OCI-LY3 (cell line): Measurements from ENCODE around the gene KRTAP10-2.

Experiments
- H2AFZ ChIP-seq: fragments of 200-600, 300-600 bp; shearing (Covaris generic); 2 replicates; pipeline ENCODE4 v1.6.0; 2014; ENCODE audit warnings: antibody characterized with exemption, low read depth, low read length
- H3K27ac ChIP-seq: fragments of 200-600, 300-600 bp; sonication (generic); 2 replicates; pipeline ENCODE4 v1.5.1; 2014; ENCODE audit warnings: mild to moderate bottlenecking, low read length, moderate library complexity, mixed read lengths
- H3K27me3 ChIP-seq: fragments of 200-600, 300-600 bp; sonication (generic); 2 replicates; pipeline ENCODE4 v1.6.1; 2014; ENCODE audit warnings: low read depth, low read length, mixed read lengths
- H3K36me3 ChIP-seq: fragments of 200-600, 300-600 bp; sonication (generic); replicated peaks from 2 replicates; pipeline ENCODE3; 2014; ENCODE audit warnings: low read depth, low read length, mixed read lengths
- H3K4me1 ChIP-seq: fragments of 300-600, 200-600 bp; sonication (generic); 2 replicates; pipeline ENCODE4 v1.6.1; 2014; ENCODE audit warnings: low read length, mixed read lengths
- H3K4me2 ChIP-seq: fragments of 200-600, 300-600 bp; sonication (generic); 2 replicates; pipeline ENCODE4 v1.6.1; 2014; ENCODE audit warnings: low read length, mixed read lengths
- H3K4me3 ChIP-seq: fragments of 300-600, 200-600 bp; sonication (generic); 2 replicates; pipeline ENCODE4 v1.5.1; 2014; ENCODE audit warnings: antibody characterized with exemption, mild to moderate bottlenecking, low read length, moderate library complexity
- H3K79me2 ChIP-seq: fragments of 300-600, 200-600 bp; shearing (Covaris generic); 2 replicates; pipeline ENCODE4 v1.6.1; 2014; ENCODE audit warnings: mild to moderate bottlenecking, low read length, mixed read lengths
- H3K9ac ChIP-seq: fragments of 300-600, 200-600 bp; shearing (Covaris generic); 2 replicates; pipeline ENCODE4 v1.6.0; 2014; ENCODE audit warnings: mild to moderate bottlenecking, low read length, moderate library complexity
- H3K9me3 ChIP-seq: fragments of 200-600, 300-600 bp; shearing (Covaris generic); 2 replicates; pipeline ENCODE4 v1.6.1; 2014; ENCODE audit warnings: low read length, mixed read lengths; ENCODE audit not compliant: insufficient read depth
- H4K20me1 ChIP-seq: fragments of 200-600, 300-600 bp; sonication (generic); 2 replicates; pipeline ENCODE4 v1.6.1; 2016; ENCODE audit warnings: low read length, mixed read lengths; ENCODE audit not compliant: insufficient read depth
- CTCF ChIP-seq: fragments of 200-600, 300-600 bp; sonication (generic); IDR thresholded peaks from 2 replicates; pipeline ENCODE4 v1.5.1; 2014; ENCODE audit warnings: antibody characterized with exemption, low read length, low read depth
- EZH2phosphoT487 ChIP-seq: fragments of 200-600 bp; shearing (Covaris generic); IDR thresholded peaks from 2 replicates; pipeline ENCODE4 v1.6.1; 2018; ENCODE audit warnings: antibody characterized with exemption, mixed run types, low read depth

The KRTAP10-2 gene

GRCh38 chr21:44548922-44549321, 2.4 kb downstream of the KRTAP10-2 start:
- Histone ChIP-seq H3K36me3 (no peaks in the 10 kb centered on the region), H3K79me2 (no peaks in the 10 kb centered on the region), H3K4me2 (no peak overlapping the region), H3K27me3 (no peaks in the 10 kb centered on the region), H3K4me1 (peaks cover 3% of the 10 kb centered on the region), H3K9me3 (0 out of 2 replicates have a peak, but pooled peaks cover 9% of the 10 kb centered on the region), H3K27ac (no peak overlapping the region), H3K4me3 (no peak overlapping the region), H3K9ac (no peak overlapping the region), H2AFZ (no peak overlapping the region), H4K20me1 (no peaks in the 10 kb centered on the region)
- no peak for TF ChIP-seq EZH2phosphoT487
- TF ChIP-seq CTCF: no peak

- no peak overlapping the region for H3K4me2 ChIP-seq
- peaks cover 3% of the 10 kb centered on the region for H3K4me1 ChIP-seq
- no peaks in the 10 kb centered on the region for H3K36me3 ChIP-seq
- H3K27ac ChIP-seq: no peak overlapping the region
- no peak overlapping the region for H2AFZ ChIP-seq
- H4K20me1 ChIP-seq: no peaks in the 10 kb centered on the region
- 0 out of 2 replicates have a peak, but pooled peaks cover 9% of the 10 kb centered on the region for H3K9me3 ChIP-seq
- TF ChIP-seq CTCF (no peak), EZH2phosphoT487 (no peak)
- no peak overlapping the region for H3K4me3 ChIP-seq
- no peak overlapping the region for H3K9ac ChIP-seq
- no peaks in the 10 kb centered on the region for H3K27me3 ChIP-seq
- H3K79me2 ChIP-seq: no peaks in the 10 kb centered on the region
Measured at GRCh38 chr21:44548381-44548780, 2.9 kb downstream of the KRTAP10-2 start.

DNA sequence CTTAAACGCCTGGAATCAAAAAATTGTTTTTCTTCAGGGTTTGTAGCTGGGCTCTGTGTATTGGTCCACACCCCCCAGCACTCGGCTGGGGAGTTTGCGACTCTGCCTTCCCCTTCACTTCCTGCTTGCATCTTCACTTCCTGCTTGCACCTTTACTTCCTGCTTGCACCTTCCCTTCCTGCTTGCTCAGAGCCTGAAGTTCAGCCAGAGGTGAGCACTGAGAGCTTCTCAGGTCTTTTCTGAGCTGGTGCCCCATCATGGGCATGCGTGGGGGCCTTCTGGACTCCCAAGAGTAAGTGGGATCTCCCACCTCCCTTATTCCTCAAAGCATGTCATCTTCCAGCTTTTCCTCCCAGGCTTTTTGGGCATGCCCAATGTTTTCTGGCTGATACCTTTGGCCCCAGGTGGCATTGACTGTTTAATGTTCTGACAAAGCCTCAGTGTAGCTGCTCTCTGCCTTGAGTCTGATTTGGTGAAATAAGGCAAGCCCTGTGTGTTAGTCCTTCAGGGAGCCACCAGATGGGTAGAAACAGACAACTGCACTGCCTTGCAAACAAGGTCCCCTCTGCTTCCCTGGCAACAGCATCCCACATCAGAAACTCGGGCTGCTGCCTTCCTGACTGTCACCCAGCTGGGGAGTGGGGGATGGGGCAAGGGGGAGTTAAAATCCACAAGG, 3.5 kb downstream of the KRTAP10-2 start:
- Histone ChIP-seq H3K27me3 (no peaks in the 10 kb centered on the region), H3K36me3 (no peaks in the 10 kb centered on the region), H3K4me1 (peaks cover 3% of the 10 kb centered on the region), H4K20me1 (no peaks in the 10 kb centered on the region), H3K9ac (no peak overlapping the region), H3K4me2 (no peak overlapping the region), H3K4me3 (no peak overlapping the region), H3K27ac (no peak overlapping the region), H3K9me3 (0 out of 2 replicates have a peak, but pooled peaks cover 9% of the 10 kb centered on the region), H3K79me2 (no peaks in the 10 kb centered on the region), H2AFZ (peak overlapping the region; percentile 64; the same call in 1 of the 2 replicates)
- TF ChIP-seq CTCF (no peak), EZH2phosphoT487 (no peak)

GRCh38 chr21:44544566-44544965, 6.7 kb downstream of the KRTAP10-2 start:
- no peaks in the 10 kb centered on the region for H4K20me1 ChIP-seq
- 0 out of 2 replicates have a peak, but pooled peaks cover 9% of the 10 kb centered on the region for H3K9me3 ChIP-seq
- no peak overlapping the region for H3K27ac ChIP-seq
- H3K4me3 ChIP-seq: no peak overlapping the region
- TF ChIP-seq EZH2phosphoT487 (no peak), CTCF (no peak)
- no peak overlapping the region for H2AFZ ChIP-seq
- no peaks in the 10 kb centered on the region for H3K79me2 ChIP-seq
- no peak overlapping the region for H3K4me2 ChIP-seq
- no peak overlapping the region for H3K9ac ChIP-seq
- H3K27me3 ChIP-seq: no peaks in the 10 kb centered on the region
- no peaks in the 10 kb centered on the region for H3K36me3 ChIP-seq
- H3K4me1 ChIP-seq: peaks cover 3% of the 10 kb centered on the region
